Measurements from ENCODE around the gene RPTOR.

The RPTOR gene

DNA sequence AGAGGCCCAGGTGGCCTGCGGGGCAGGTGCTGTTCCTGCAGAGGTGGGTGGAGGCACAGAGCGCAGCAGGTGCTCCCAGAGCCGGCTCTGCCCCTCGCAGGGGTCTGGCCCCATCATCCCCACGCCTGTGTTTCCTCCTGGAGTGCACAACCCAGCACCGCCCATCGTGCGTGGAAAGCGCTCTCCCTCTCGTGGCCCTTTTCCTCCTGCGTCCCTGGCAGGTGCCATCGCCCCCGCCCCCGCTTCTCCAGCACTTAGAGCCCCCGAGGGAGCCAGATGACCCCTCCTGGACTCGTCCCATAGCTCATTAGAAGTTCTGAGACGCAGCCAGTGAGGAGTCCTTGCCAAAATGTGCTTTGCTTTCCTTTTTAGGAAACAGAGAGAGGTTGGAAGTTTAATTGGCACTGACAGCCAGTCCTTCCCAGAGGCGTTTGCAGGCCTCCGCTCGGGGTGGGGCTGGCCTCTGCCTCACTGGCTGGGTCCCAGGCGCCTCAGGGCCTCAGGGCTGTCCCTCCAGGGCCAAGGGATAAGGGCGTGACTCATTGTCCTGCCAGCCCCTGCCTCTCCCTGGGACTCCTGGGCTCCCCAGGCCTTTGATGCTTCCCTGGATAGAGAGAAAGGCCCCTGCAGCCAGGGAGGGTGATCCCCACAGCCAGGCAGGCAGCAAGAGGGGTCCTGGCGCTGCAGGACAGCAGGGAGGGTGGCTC lies 414.8 kb downstream of the RPTOR start:
- no peak for DNase-seq (ENCODE audit: low read depth in 2 of 2)

DNA sequence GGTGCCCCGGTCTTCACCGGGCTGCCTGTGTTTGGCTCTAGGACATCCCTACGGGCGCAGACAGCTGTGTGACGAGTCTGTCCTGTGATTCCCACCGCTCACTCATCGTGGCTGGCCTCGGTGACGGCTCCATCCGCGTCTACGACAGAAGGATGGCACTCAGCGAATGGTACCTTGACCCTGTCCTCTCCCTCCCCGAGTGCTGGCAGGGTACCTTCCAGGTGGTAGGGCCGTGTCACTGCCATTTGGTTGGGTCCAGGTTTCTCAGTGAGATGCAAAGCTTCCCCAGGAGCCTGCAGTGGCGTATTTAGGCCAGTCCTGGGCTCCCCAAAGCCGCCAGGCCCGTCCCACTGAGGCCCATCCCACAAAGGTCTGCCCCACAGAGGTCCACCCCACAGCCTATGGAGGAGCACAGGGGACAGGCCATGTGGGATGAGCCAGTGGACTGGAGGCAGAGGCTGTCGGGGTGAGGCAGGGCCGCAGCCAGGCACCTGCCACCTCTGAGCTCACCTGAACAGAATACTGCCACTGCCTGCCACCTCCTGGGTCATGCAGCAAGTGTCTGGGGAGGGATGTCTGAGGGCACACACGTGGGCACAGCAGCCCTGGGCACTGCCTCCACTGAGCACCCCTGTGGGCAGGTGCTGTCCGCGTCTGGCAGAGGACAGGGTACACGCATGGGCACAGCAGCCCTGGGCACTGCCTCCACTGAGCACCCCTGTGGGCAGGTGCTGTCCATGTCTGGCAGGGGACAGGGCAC lies 415.6 kb downstream of the RPTOR start:
- no peak for DNase-seq (ENCODE audit: low read depth in 2 of 2)

DNA sequence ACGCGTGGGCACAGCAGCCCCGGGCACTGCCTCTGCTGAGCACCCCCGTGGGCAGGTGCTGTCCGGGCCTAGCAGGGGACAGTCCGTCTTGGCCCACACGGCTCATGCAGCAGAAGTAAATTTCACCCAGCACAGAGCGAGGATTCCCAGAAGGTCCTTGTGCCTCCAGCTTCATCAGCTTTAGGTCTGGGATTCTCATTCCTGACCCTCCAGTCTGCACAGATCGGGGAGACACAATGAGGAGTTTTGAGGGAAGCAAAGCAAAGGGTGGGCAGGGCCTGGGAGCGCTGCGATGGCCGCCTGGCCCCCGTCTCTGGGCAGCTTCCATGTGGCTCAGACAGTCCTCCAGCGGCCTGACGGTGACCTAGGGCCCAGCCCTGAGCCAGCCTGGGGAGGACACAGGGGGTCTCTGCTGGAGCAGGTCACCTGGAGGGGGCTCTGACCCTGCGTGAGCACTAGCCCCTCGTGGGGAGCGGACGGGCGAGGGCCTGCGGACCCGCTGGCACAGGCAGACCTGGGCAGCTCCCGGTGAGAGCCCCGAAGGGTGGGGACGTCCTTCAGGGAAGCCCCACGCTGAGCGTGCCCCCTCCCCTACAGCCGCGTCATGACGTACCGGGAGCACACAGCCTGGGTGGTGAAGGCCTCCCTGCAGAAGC lies 416.3 kb downstream of the RPTOR start:
- DNase-seq (ENCODE audit: low read depth in 2 of 2) = no peak

DNA sequence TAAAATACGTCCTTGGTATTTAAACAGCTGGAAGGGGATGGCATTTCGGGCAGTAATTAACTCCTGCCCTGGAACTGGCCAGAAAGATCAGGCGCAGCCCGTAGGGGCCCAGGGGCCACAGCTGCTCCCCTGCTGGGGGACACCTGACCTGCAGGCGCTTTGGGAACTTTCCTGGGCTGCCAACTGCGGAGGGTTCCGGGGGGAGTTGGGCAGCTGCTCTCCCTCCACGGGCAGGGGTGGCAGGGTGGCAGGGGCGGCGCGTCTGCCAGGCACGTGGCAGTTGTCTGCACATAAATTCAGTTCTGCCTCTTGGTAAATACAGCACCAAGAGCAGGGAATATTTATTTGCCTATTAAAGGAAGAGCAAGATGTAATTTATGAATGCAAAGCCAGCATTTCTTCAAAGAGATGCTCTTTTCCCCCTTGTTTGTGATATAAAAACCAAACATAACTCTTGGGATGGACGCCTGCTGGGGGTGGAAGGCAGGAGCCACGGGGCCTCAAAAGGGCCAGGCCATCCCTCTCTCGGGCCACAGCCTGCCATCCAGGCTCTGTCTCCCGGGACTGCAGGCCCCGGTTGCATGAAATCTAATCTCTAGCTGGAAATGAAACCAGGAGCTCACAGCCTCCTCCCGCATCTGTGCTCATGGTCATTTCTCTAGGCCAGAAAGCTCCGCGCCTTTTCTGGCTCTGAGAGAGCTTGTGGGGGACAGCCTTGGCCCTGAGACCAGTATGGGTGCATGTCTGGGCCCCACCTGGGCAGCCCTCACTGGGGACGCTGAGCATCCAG lies 417.1 kb downstream of the RPTOR start:
- DNase-seq (ENCODE audit: low read depth in 2 of 2) = no peak

DNA sequence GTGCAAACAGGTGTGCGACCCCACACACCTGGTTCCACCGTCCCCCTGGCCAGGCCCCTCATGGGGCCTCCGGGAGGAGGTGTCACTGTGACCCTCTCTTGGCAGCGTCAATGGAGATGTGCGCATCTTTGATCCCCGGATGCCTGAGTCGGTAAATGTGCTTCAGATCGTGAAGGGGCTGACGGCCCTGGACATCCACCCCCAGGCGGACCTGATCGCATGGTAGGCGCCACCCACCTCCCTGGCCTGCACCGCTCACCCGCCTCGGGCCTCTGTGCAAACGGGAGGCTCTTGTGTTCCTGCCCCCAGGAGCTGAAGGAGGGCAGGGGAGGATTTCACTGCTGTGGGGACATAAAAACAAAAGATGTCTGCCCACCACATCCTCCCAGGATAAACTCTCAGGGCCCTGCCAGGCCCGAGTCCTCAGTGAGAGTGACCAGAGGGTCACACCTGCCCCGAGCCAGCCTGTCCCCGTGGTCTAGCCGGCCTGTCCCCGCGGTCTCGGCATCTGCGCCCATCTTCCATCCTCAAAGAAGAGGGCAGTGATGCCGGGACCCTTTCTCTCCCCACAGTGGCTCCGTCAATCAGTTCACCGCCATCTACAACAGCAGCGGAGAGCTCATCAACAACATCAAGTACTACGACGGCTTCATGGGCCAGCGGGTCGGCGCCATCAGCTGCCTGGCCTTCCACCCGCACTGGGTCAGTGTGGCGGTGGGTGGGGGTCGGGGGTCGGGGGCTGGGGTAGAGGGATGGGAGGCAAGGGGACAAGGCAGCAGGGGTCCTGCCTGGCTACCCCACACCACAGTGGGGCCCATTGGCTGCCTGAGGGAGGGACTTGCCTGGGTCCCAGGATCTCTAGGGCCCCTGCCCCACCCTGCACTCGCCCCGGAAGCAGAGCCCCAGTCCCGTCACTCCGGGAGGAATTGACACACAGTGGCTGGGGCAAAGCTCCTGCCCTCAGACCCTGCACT lies 418.0 kb downstream of the RPTOR start:
- DNase-seq (ENCODE audit: low read depth in 2 of 2) = no peak

DNA sequence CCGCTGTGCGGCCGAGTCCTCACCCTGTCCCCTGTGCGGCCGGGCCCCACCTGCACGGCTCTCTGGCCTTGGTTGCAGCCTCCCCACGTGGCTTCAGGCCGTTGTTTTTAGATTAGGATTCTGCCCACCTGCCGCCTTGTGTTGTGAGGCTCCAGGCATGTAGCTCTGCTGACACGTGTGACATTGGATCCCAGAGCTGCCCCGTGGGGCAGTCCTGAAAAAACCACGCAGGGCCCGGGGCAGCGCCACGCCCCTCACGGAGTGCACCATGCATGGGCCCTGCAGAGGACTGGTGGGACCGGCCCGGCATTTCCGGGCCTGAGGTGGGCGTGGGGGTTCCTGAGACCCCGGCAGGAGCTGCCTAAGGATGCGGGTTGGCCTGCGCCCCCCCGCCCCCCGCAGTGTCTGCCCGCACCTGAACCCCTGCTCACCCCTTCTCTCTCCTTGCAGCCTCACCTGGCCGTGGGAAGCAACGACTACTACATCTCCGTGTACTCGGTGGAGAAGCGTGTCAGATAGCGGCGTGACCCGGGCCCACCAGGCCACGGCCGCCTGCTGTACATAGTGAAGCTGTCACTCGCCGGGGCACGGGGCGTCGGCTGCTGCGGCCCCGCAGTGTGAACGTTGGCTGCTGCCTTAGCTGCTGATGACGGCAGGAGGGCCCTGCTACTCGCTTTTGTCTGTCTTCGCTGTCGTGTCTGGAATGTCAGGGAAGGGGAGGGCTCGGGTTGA lies 419.3 kb downstream of the RPTOR start:
- no peak for DNase-seq (ENCODE audit: low read depth in 2 of 2)

DNA sequence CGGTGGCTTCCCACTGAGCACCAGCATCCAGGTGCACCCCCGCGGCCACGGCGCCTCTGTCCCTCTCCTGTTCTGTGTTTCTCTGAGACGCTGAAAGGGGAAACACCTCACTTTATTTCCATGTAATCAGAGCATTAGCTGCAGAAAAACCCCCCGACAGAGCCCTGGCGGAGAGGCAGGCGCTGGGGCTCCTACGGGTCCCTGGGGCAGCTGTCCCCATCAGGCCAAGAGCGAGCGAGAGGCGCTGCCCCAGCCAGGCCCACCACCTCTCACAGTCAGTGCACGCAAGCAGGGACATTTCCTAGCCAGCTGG lies 419.9 kb downstream of the RPTOR start:
- no peak for DNase-seq (ENCODE audit: low read depth in 2 of 2)

DNA sequence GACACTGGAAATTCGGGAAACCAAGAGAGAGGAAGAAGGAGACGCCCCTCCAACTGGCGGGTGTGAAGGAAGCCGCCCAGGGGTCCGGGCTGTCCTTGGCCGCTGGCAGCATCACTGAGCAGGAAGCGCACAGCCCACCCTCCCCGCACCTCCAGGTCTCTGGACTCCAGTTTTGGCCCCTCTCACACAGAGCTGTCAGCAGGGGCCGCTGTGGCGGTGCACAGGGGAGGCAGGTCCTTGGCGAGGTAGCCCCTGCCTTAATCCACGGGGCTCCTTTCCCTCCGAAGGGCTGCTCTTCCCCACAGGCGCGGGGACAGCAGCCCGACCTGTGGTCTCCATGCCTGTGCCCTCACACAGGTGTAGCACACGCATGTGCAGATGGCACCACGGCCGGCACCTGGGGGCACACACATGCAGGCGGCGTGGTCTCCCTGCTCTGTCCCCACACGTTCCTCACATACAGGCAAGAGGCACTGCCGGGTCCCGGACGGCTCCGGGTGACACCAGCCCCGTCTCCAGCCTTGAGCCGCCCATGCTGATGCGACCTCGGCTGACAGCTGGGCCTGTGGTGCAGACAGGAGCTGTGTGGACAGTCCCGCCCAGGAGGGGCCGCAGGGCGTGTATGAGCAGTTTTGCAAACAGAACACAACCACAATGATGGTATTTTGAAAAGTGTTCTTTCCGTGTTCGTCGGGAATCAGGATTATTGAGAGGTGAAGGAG lies 420.4 kb downstream of the RPTOR start:
- no peak for DNase-seq (ENCODE audit: low read depth in 2 of 2)

DNA sequence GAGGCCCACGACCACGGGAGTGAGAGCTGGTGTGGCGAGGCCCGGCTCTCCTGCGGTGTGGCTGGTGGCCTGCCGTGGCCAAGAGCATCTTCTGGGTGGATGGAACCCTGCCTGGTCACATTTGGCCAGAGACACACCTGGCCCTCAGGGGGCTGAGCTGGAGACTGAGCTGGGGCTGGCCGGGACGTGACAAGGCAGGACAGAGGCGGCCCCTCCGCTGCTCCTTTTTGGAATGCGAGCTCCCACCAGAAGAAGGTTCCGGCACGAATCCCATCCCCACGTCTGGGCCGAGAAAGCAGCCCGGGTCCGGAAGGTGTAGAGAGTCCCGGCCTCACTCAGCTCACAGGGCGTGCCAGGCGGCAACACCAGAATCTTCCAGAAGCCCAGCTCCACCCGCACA lies 421.0 kb downstream of the RPTOR start:
- DNase-seq (ENCODE audit: low read depth in 2 of 2) = no peak

DNA sequence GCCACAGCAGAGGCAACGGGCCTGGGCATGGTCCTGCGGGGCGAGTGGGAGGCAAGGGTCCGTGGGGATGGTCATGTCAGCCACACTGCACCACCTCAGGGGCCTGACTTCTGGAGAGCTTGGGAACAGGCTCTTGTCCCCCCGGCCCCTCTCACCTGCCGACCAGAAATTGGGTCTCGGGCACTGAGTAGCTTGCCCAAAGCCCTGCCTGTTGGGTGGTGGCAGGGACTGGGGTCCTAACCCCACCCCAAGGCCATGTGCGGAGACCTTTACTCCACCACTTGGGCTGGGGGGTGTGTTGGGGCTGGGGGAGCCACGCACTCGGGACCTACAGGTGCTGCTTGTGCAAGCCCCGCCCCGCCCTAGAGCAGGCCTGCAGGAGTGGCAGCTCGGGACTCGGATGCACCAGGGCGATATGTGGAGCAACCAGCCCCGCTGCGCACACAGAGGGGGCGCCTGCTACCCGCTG lies 422.8 kb downstream of the RPTOR start:
- DNase-seq (ENCODE audit: low read depth in 2 of 2) = no peak

DNA sequence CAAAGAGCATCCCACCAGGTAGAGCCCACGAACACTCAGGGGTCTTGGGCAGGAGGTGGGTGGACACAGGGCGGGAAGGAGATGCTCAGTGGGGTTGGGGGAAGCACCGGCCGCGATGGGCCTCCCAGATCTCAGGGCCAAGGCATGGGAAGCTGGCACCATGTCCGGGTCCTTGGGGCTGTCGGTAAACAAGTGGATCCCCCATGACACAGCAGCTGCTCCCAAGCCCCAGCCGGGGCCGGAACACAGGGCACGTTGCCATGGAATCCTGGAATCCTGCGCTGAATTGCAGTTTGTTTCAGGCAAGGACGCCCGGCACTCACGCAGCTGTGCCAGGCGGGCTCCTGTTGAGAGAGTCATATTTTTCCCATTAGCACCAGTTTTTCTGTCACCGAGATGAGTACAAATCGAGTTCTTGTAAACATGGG lies 424.0 kb downstream of the RPTOR start:
- DNase-seq (ENCODE audit: low read depth in 2 of 2) = no peak

DNA sequence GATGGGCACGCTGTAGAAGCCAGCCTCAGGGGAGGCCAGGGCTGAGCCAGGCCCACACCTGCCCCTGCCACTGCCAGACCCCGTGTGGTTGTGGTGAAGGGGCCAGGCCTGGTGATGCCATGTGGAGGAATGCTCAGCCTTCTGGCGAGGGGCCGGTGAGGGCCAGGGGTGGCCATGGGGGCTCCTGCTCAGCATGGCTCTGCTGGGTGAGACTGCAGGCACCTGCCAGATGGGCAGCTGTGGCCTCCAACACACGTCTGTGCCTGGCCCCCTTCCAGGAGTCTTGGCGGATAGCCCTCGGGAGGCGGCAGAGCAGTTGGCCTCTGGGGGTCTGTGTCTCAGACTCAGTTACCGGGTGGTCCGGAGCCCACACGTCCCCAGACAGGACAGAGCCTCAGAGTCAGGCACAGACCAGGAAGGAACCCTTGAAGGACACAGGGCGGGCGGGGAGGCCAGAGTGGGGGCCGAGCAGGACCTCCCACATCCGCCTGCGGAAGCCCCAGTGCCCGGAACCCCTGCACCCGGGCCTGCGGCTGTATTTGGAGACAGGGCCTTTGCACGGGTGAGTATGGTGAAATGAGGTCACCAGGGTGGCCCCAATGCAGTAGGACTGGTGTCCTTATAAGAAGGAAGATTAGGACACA lies 424.5 kb downstream of the RPTOR start:
- DNase-seq (ENCODE audit: low read depth in 2 of 2) = no peak

DNA sequence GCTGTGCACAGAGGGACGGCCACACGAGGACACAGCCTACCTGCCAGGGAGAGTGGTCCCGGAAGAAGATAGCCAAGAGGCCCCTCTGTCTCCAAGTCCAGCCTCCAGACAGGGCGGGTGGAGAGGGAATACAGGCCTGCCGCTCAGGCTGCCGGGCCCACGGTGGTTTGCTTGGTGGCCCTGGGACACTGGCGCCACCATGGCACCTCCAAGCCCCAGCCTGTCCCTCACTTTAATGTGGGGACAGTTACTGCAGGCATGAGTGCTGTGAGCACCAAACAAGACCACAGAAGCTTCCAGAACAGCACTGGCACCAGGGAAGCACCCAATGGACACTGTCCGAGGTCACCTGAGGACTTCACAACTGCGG lies 425.0 kb downstream of the RPTOR start:
- DNase-seq (ENCODE audit: low read depth in 2 of 2) = no peak

DNA sequence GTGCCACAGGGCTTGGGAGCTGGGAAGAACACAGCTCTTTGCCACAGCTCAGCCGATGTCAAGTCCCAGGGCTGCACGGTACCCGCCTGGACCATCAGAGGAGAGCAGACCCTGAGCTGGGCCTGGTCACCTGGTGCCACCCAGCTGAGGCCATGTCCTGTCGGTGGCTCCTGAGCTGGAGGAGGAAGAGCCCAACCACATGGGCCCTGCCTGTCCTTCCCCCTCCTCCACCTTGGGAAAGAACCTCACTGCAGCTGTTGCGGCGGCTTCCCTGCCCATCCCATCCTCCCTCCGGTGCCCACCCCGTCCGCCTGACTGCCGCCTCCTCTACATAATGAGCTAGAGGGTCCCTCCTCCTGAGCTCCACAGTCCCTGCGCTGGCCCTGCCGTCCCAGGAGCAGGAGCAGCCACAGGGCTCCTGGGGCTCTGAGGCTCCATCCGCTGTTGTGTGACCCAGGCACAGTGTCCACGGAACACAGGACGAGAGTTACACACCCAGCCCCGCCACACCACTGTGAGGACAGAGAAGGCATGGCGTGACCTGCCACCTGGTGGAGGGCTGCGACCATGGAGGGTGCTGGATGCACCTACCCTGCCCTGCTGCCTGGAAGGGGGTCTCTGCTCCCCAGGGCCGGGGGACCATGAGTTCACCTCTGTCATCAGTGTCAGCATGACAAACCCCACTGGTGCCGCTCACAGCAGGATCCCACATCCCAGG lies 425.6 kb downstream of the RPTOR start:
- DNase-seq (ENCODE audit: low read depth in 2 of 2) = peak in 1 of 2 experiments; percentile 33

DNA sequence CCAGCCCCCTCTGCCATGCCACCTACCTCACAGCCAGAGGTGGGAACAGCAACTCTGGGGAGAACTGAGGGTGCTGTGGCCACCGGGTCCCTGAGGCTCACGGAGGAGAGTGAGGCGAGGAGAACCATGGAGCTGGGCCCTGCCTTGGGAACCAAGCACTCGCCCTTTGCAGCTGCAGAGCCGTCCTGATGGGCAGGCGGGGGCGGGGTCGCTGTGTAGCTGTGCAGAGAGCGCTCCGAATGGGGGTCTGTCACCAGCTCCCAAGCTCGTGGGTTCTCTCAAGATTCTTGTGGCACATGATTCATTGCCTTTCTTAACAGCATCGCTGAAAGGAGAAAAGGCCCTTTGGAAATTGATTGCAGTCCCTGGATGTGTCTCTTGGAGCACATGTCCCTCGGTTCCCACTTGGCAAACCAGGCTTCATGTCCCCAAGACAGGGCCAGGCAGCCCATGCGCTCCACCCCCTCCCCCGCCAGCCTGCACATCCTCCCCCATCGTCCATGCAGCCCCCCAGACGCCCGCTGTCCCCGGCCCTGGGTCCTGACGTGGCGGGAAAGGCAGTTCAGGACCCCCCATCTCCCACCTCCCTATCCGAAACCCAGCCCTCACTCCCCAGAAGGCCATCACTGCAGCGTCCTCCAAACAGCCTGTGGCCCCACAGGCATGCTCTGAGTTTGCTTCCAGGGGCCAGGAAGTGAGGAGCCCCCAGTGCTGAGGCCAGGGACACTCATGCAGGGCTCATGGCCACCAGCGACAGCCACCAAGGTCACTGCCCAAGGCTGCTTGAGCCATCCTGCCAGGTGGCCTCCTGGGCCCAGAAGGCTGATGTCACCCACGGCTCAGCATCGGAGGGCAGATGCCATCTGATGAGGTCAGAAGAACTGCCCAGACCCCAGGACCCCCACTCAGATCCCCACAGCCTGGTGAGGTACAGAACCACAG lies 426.4 kb downstream of the RPTOR start:
- DNase-seq (ENCODE audit: low read depth in 2 of 2) = no peak

DNA sequence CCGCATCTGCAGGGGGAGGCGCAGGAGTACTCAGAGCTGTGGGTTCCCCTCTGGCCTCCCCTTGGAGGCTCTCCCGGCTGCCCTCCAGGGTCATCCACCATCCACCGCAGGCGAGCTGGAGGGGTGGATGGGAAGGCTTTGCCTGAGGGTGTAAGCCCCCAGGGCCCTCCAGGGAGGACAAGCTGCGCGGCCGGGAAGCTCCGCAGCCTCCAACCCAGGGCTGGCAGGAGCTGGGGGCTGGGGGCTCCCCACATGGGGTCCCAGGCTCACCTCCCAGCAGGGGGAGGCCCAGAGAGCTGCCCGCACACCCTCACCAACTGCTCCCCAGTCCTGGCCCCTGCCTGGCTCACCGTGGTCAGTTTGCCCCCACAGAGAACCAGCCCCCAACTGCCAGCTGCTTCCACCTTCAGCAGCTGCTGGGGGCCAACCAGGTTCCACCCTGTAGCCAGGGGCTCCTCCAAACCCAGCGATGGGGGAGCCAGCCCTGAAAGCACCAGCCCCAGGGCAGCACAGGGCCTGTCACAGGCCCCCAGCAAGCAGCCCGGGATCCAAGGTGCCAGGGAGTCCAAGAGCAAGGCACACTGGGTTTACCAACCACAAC lies 427.2 kb downstream of the RPTOR start:
- no peak for DNase-seq (ENCODE audit: low read depth in 2 of 2)

DNA sequence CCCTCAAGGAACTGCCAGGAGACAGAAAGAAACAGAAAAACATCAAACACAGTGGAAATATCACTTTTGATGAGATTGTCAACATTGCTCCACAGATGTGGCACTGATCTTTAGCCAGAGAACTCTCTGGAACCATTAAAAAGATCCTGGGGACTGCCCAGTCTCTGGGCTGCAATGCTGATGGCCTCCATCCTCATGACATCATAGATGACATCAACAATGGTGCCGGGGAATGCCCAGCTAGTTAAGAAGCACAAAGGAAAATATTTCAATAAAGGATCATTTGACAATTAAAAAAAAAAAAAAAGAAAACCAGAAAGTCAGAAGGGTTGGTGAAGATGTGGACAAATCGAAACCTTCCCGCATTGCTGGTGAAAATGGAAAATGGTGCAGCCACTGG lies 432.1 kb downstream of the RPTOR start:
- DNase-seq (ENCODE audit: low read depth in 2 of 2) = no peak

Measured in stimulated activated CD4-positive, alpha-beta T cell treated with anti-CD3 and anti-CD28 coated beads, Interleukin-12 subunit alpha, Interleukin-12 subunit beta, amount 100 ng/mL, for 24 hours (primary cell).